Esophagus (tissue), 2 donors: ENCODE data around the gene SLC49A4. TPM values are rescaled to one million over a fixed set of nuclear protein-coding genes. Genes with fewer than 3 reads are reported as not detected.

Source experiments
- H3K27ac ChIP-seq, 2 donors: one replicate each; pipeline ENCODE4 v1.5.1; 2013; ENCODE audit warnings: low read depth in 2 of 2, mild to moderate bottlenecking in 2 of 2, inconsistent platforms in 1 of 2, low read length in 1 of 2, moderate library complexity in 1 of 2
- H3K27me3 ChIP-seq, 2 donors: one replicate each; pipeline ENCODE4 v1.6.1; 2013; ENCODE audit warnings: low read length in 2 of 2, control low read depth in 1 of 2, mild to moderate bottlenecking in 1 of 2; ENCODE audit not compliant: insufficient read depth in 2 of 2, control insufficient read depth in 1 of 2
- H3K36me3 ChIP-seq, 2 donors: one replicate each; pipeline ENCODE4 v1.6.1; 2013; ENCODE audit warnings: low read length in 1 of 2; ENCODE audit not compliant: control insufficient read depth in 2 of 2, insufficient read depth in 2 of 2
- H3K4me1 ChIP-seq, 2 donors: one replicate each; pipeline ENCODE4 v1.6.1; 2013; ENCODE audit warnings: low read length in 1 of 2; ENCODE audit not compliant: control insufficient read depth in 2 of 2, insufficient read depth in 2 of 2
- H3K4me3 ChIP-seq, 2 donors: one replicate each; pipeline ENCODE4 v1.5.1; 2013; ENCODE audit warnings: low read length in 2 of 2, mild to moderate bottlenecking in 2 of 2, low read depth in 1 of 2, moderate library complexity in 1 of 2
- H3K9me3 ChIP-seq, 2 donors: one replicate each; pipeline ENCODE4 v1.6.1; 2013; ENCODE audit warnings: mild to moderate bottlenecking in 2 of 2, low read depth in 1 of 2, low read length in 1 of 2, moderate library complexity in 1 of 2; ENCODE audit not compliant: control insufficient read depth in 2 of 2, insufficient read depth in 1 of 2
- WGBS, 2 donors: extraction: QIAGEN DNeasy Blood & Tissue Kit; methylation state at CpG; one replicate each; pipeline ENCODE4 v1.1.7; 2013; 5-methylcytosine and 5-hydroxymethylcytosine counted together
- polyA plus RNA-seq, 2 donors: library from polyadenylated mRNA; stranded (reverse); fragments of 200-250 nt; gene quantifications; one replicate each; pipeline ENCODE4 v1.2.3, GENCODE V29; 2013
- donor health status: healthy with polysubstance abuse.
- donor health status: Bipolar disorder and iron deficiency.

SLC49A4 gene
- polyA plus RNA-seq, 2 donors = 10.1 to 14.3 TPM

GRCh38 chr3:122913539-122914100 lies 118.8 kb downstream of the SLC49A4 start:
- Histone ChIP-seq H3K4me3 (no peak overlapping the region), H3K4me1 (peaks cover 0 to 3% of the 10 kb centered on the region in 2 donors), H3K9me3 (no peaks in the 10 kb centered on the region), H3K27ac (no peak overlapping the region), H3K27me3 (no peaks in the 10 kb centered on the region), H3K36me3 (no peaks in the 10 kb centered on the region)
- WGBS, 2 donors = 80 to 81% methylated on average over 33 of the region's 33 CpGs

GRCh38 chr3:122915300-122916055 lies 120.6 kb downstream of the SLC49A4 start:
- Histone ChIP-seq H3K36me3 (no peaks in the 10 kb centered on the region), H3K4me1 (peaks cover 0 to 3% of the 10 kb centered on the region in 2 donors), H3K27ac (no peak overlapping the region), H3K9me3 (no peaks in the 10 kb centered on the region), H3K27me3 (no peaks in the 10 kb centered on the region), H3K4me3 (no peak overlapping the region)
- WGBS, 2 donors = 84 to 86% methylated on average over 17 of the region's 17 CpGs

- 71% methylated on average over 4 of the region's 4 CpGs for WGBS, 2 donors
- no peaks in the 10 kb centered on the region for H3K9me3 ChIP-seq
Measured at GRCh38 chr3:122916084-122916483, 121.2 kb downstream of the SLC49A4 start.

GRCh38 chr3:122916580-122916979 lies 121.7 kb downstream of the SLC49A4 start:
- Histone ChIP-seq H3K9me3 (no peaks in the 10 kb centered on the region), H3K4me3 (no peak overlapping the region), H3K27ac (no peak overlapping the region), H3K27me3 (peaks cover under 1 to 5% of the 10 kb centered on the region in 2 donors), H3K36me3 (no peaks in the 10 kb centered on the region), H3K4me1 (peaks cover 0 to 3% of the 10 kb centered on the region in 2 donors)
- 81 to 85% methylated on average over 6 of the region's 6 CpGs for WGBS, 2 donors

More at GRCh38 chr3:122916084-122916483, 121.2 kb downstream of the SLC49A4 start:
- no peak overlapping the region for H3K27ac ChIP-seq
- peaks cover 0 to under 1% of the 10 kb centered on the region in 2 donors for H3K27me3 ChIP-seq
- H3K4me3 ChIP-seq = no peak overlapping the region
- H3K36me3 ChIP-seq = no peaks in the 10 kb centered on the region
- H3K4me1 ChIP-seq = peaks cover 0 to 3% of the 10 kb centered on the region in 2 donors

GRCh38 chr3:122917412-122917811 lies 122.5 kb downstream of the SLC49A4 start:
- no peaks in the 10 kb centered on the region for H3K9me3 ChIP-seq
- H3K27me3 ChIP-seq = peaks cover 5 to 7% of the 10 kb centered on the region in 2 donors

GRCh38 chr3:122918576-122919290 lies 123.9 kb downstream of the SLC49A4 start:
- Histone ChIP-seq H3K27ac (no peak overlapping the region), H3K9me3 (no peaks in the 10 kb centered on the region), H3K36me3 (no peaks in the 10 kb centered on the region), H3K4me3 (no peak overlapping the region), H3K4me1 (peaks cover 4 to 8% of the 10 kb centered on the region in 2 donors), H3K27me3 (peaks cover 5 to 7% of the 10 kb centered on the region in 2 donors)
- 44 to 55% methylated on average over 5 of the region's 5 CpGs for WGBS, 2 donors

More at GRCh38 chr3:122917412-122917811, 122.5 kb downstream of the SLC49A4 start:
- Histone ChIP-seq H3K4me1 (peaks cover 7 to 8% of the 10 kb centered on the region in 2 donors), H3K27ac (no peak overlapping the region), H3K36me3 (no peaks in the 10 kb centered on the region), H3K4me3 (no peak overlapping the region)
- 81 to 87% methylated on average over 4 of the region's 4 CpGs for WGBS, 2 donors

- H3K27me3 ChIP-seq = peaks cover 5 to 7% of the 10 kb centered on the region in 2 donors
- H3K4me3 ChIP-seq = no peak overlapping the region
- peaks cover 4 to 8% of the 10 kb centered on the region in 2 donors for H3K4me1 ChIP-seq
- no peaks in the 10 kb centered on the region for H3K9me3 ChIP-seq
- no peaks in the 10 kb centered on the region for H3K36me3 ChIP-seq
- WGBS, 2 donors = 59 to 65% methylated on average over 3 of the region's 3 CpGs
- H3K27ac ChIP-seq = no peak overlapping the region
Measured at GRCh38 chr3:122919291-122919610, 124.4 kb downstream of the SLC49A4 start.

GRCh38 chr3:122920986-122921385 lies 126.1 kb downstream of the SLC49A4 start:
- 76 to 84% methylated on average over 6 of the region's 6 CpGs for WGBS, 2 donors
- no peak overlapping the region for H3K4me3 ChIP-seq
- H3K9me3 ChIP-seq = no peaks in the 10 kb centered on the region
- peaks cover 5 to 7% of the 10 kb centered on the region in 2 donors for H3K27me3 ChIP-seq
- no peak overlapping the region for H3K27ac ChIP-seq
- no peaks in the 10 kb centered on the region for H3K36me3 ChIP-seq
- peaks cover 4 to 8% of the 10 kb centered on the region in 2 donors for H3K4me1 ChIP-seq

- Histone ChIP-seq H3K36me3 (no peaks in the 10 kb centered on the region), H3K4me3 (no peak overlapping the region), H3K9me3 (no peaks in the 10 kb centered on the region), H3K27ac (no peak overlapping the region), H3K27me3 (peaks cover 5 to 7% of the 10 kb centered on the region in 2 donors), H3K4me1 (peaks cover 4 to 8% of the 10 kb centered on the region in 2 donors)
- 12 to 13% methylated on average over 61 to 68 of the region's 68 CpGs for WGBS, 2 donors
Measured at GRCh38 chr3:122921791-122922651, 127.2 kb downstream of the SLC49A4 start.
